Loucy (cell line): Measurements from ENCODE around the gene OR2A7.
"Not testable (repeated sequence)": the region's sequence is repeated elsewhere in the genome, so short reads cannot be mapped to it uniquely, and the experiment has no call there.

Experiments used
- H2AFZ ChIP-seq: fragments of 200-600 bp; sonication (generic); 2 replicates; pipeline ENCODE4 v1.6.0; 2016; ENCODE audit warnings: antibody characterized with exemption, mild to moderate bottlenecking, low read length, moderate library complexity
- H3F3A ChIP-seq: fragments of 200-600 bp; 2 replicates; pipeline ENCODE4 v1.6.0; 2016; ENCODE audit warnings: antibody characterized with exemption, low read depth, mild to moderate bottlenecking
- H3K27me3 ChIP-seq: fragments of 200-600 bp; sonication (generic); 2 replicates; pipeline ENCODE4 v1.6.1; 2014; ENCODE audit warnings: low read length, mild to moderate bottlenecking; ENCODE audit not compliant: insufficient read depth, poor library complexity, severe bottlenecking
- H3K36me3 ChIP-seq: fragments of 200-600 bp; sonication (generic); 2 replicates; pipeline ENCODE4 v1.6.1; 2016; ENCODE audit warnings: low read length; ENCODE audit not compliant: insufficient read depth
- H3K4me1 ChIP-seq: fragments of 200-600 bp; sonication (generic); 2 replicates; pipeline ENCODE4 v1.5.1; 2014; ENCODE audit warnings: low read length, mild to moderate bottlenecking; ENCODE audit not compliant: insufficient read depth, poor library complexity, severe bottlenecking
- H3K4me2 ChIP-seq: fragments of 200-600 bp; sonication (generic); 2 replicates; pipeline ENCODE4 v1.6.0; 2014; ENCODE audit warnings: antibody characterized with exemption, low read length, low read depth, mild to moderate bottlenecking; ENCODE audit not compliant: poor library complexity, severe bottlenecking
- H3K4me3 ChIP-seq: fragments of 200-600 bp; sonication (generic); 2 replicates; pipeline ENCODE4 v1.5.1; 2014; ENCODE audit warnings: low read length, mild to moderate bottlenecking, mixed read lengths; ENCODE audit not compliant: poor library complexity, severe bottlenecking
- H3K79me2 ChIP-seq: fragments of 200-600 bp; sonication (generic); 2 replicates; pipeline ENCODE4 v1.6.1; 2014; ENCODE audit warnings: low read length; ENCODE audit not compliant: insufficient read depth
- H3K9ac ChIP-seq: fragments of 200-600 bp; sonication (generic); 2 replicates; pipeline ENCODE4 v1.6.0; 2014; ENCODE audit warnings: mild to moderate bottlenecking, low read depth, low read length, moderate library complexity; ENCODE audit not compliant: poor library complexity, severe bottlenecking
- H3K9me2 ChIP-seq: fragments of 200-600 bp; sonication (generic); replicated peaks from 2 replicates; pipeline ENCODE4 v1.6.1; 2016; ENCODE audit warnings: low read depth, low read length, mixed read lengths
- H3K9me3 ChIP-seq: fragments of 200-600 bp; sonication (generic); 2 replicates; pipeline ENCODE4 v1.6.1; 2014; ENCODE audit warnings: mild to moderate bottlenecking, antibody characterized with exemption, low read length, low read depth; ENCODE audit not compliant: insufficient read depth
- H4K20me1 ChIP-seq: fragments of 200-600 bp; sonication (generic); 2 replicates; pipeline ENCODE4 v1.6.0; 2014; ENCODE audit warnings: antibody characterized with exemption, low read length, mild to moderate bottlenecking; ENCODE audit not compliant: insufficient read depth, poor library complexity, severe bottlenecking

Gene OR2A7

GRCh38 chr7:144219149-144219548, 45.4 kb downstream of the OR2A7 start:
- not testable (repeated sequence) for H3K4me1 ChIP-seq, H3K36me3 ChIP-seq, H3K4me2 ChIP-seq, H3K4me3 ChIP-seq, H3F3A ChIP-seq, H3K79me2 ChIP-seq, H2AFZ ChIP-seq, H3K27me3 ChIP-seq, H3K9me2 ChIP-seq, H3K9ac ChIP-seq, H4K20me1 ChIP-seq, H3K9me3 ChIP-seq

DNA sequence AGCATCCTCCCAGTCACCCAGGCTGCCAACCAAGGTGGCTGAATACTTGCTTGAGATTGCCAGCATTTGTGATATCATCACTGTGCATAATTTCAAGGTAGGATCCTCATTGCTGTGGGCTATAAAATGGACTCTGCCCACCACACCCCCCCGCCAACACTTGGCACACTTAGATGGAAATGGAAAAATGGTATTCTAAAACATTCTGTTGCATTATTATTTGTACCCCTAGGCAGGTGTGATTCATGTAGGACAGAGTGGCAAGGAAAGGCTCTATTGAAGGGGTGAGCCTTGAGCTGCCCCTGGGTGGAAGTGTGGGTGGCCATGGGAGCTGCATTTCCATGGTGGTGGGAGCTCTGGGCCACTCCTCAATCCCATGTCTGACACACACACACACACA, 46.0 kb downstream of the OR2A7 start:
- H3K9me3 ChIP-seq, H3K27me3 ChIP-seq, H3K36me3 ChIP-seq, H3F3A ChIP-seq, H3K4me1 ChIP-seq, H3K79me2 ChIP-seq, H2AFZ ChIP-seq, H3K4me3 ChIP-seq, H3K9ac ChIP-seq, H3K9me2 ChIP-seq, H4K20me1 ChIP-seq, H3K4me2 ChIP-seq: not testable (repeated sequence)

DNA sequence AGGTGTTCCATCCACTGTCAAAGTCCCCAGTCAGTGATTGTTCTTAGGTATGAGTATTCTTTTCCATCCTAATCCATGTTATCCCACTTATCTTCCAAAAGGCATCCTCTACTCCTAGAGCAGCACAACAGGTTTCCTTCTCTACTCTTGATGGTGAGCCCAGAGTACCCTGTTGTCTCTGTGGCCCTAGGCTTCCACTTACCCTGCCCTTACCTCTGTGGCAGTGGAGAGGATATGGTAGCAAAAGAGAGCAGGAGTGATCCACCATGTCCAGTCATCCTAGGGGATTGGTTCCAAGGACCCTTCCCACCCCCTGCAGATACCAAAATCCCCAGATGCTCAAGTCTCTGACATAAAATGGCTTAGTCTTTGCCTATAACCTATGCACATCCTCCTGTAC, 47.4 kb downstream of the OR2A7 start:
- not testable (repeated sequence) for H3K9me2 ChIP-seq, H3K36me3 ChIP-seq, H3F3A ChIP-seq, H3K9me3 ChIP-seq, H3K4me3 ChIP-seq, H3K27me3 ChIP-seq, H3K4me1 ChIP-seq, H2AFZ ChIP-seq, H3K79me2 ChIP-seq, H3K9ac ChIP-seq, H3K4me2 ChIP-seq, H4K20me1 ChIP-seq
